ENCODE results near the gene GPR50. TPM values are rescaled to one million over a fixed set of nuclear protein-coding genes. Genes with fewer than 3 reads are reported as not detected.

GPR50 gene
- not detected for total RNA-seq
- total RNA-seq (2013), result not detected

DNA sequence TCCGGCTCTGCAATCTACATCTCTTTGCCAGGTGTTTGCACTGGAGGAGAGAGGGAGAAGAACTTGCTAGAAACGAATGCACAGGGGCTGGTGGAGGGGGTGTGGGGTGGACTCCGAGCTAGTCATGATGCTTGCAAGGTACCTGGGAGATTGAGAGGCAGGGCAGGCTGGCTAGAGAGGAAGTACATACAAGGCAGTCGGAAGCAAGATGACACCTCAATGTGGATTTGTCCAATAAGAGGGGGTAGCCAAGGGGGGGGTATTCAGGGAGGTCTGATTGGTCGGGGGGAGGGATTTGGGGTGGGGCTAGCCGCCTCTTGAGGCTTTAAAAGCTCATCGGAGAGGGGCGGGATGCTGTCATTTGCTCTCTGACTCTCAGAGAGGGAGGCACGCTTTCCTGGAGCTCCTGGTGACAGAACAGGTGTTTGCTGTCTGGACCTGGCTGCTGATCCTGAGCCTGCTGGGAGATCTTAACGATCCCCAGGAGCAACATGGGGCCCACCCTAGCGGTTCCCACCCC, at the start of gene GPR50:
Gene GPR50, plus strand, starts transcription at position 354 of the 520 bp plus-strand sequence. Its CDS starts 138 bp downstream, at position 492.
- Mint-ChIP-seq H3K27ac (no peak within 1 kb of the TSS), H3K36me3 (no peaks in the 10 kb centered on the region), H3K9me3 (no peaks in the 10 kb centered on the region), H3K4me3 (no peak within 1 kb of the TSS), H3K27me3 (ENCODE audit: low read depth in 2 of 2) (peaks cover 41 to 53% of the 10 kb centered on the region in 2 donors), H3K4me1 (no peaks in the 10 kb centered on the region)
- no peak for DNase-seq
- H3K4me1 ChIP-seq (ENCODE audit: control insufficient read depth, insufficient read depth, low read length), result no peaks in the 10 kb centered on the region
- intact Hi-C loops (cut with micrococcal nuclease), result no loop called here
- no peaks in the 10 kb centered on the region for H3K36me3 ChIP-seq (ENCODE audit: control insufficient read depth, insufficient read depth, low read length)
- no peak within 1 kb of the TSS for H3K4me3 ChIP-seq (ENCODE audit: low read length)
- H3K9me3 ChIP-seq (ENCODE audit: control insufficient read depth, insufficient read depth, low read length), result no peaks in the 10 kb centered on the region
- TF ChIP-seq, protein P1, sequence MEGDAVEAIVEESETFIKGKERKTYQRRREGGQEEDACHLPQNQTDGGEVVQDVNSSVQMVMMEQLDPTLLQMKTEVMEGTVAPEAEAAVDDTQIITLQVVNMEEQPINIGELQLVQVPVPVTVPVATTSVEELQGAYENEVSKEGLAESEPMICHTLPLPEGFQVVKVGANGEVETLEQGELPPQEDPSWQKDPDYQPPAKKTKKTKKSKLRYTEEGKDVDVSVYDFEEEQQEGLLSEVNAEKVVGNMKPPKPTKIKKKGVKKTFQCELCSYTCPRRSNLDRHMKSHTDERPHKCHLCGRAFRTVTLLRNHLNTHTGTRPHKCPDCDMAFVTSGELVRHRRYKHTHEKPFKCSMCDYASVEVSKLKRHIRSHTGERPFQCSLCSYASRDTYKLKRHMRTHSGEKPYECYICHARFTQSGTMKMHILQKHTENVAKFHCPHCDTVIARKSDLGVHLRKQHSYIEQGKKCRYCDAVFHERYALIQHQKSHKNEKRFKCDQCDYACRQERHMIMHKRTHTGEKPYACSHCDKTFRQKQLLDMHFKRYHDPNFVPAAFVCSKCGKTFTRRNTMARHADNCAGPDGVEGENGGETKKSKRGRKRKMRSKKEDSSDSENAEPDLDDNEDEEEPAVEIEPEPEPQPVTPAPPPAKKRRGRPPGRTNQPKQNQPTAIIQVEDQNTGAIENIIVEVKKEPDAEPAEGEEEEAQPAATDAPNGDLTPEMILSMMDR (IDR thresholded peaks at IDR 0.05), result no peak
- WGBS (ENCODE audit: insufficient coverage), result 65% methylated on average over 11 of the region's 11 CpGs
- no peak for ATAC-seq
- H3K27ac ChIP-seq (ENCODE audit: low read length), result no peak within 1 kb of the TSS
- peaks cover 7% of the 10 kb centered on the region for H3K27me3 ChIP-seq (ENCODE audit: control insufficient read depth, insufficient read depth, low read length)

DNA sequence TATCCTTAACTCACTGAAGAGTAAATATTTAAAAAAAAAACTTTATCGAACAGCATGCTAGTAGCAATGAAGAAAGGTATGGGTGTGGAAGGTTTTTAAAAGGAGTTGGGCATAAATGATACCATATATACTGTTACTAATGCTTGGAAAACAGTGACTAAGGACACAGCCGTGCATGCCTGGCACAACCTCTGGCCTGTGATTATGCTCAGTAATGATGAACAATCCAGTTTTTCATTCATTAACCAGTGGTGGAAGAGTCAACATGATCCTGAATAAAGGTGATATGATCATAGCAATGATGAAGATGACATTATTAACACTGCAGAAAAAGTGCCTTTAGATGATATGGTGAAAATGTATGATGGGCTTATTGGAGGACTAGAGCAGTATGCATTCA, 43.9 kb upstream of the GPR50 start:
- no peak overlapping the region for H3K4me3 ChIP-seq (ENCODE audit: low read length)
- intact Hi-C loops (cut with micrococcal nuclease), result no loop called here
- H3K9me3 ChIP-seq (ENCODE audit: control insufficient read depth, insufficient read depth, low read length), result no peaks in the 10 kb centered on the region
- no peaks in the 10 kb centered on the region for H3K27me3 ChIP-seq (ENCODE audit: control insufficient read depth, insufficient read depth, low read length)
- no peak overlapping the region for H3K27ac ChIP-seq (ENCODE audit: low read length)
- Mint-ChIP-seq H3K9me3 (no peaks in the 10 kb centered on the region), H3K4me1 (no peaks in the 10 kb centered on the region), H3K27ac (no peak overlapping the region), H3K27me3 (ENCODE audit: low read depth in 2 of 2) (peaks cover 3 to 6% of the 10 kb centered on the region in 2 donors), H3K36me3 (no peaks in the 10 kb centered on the region), H3K4me3 (no peak overlapping the region)
- DNase-seq, result no peak
- no peaks in the 10 kb centered on the region for H3K36me3 ChIP-seq (ENCODE audit: control insufficient read depth, insufficient read depth, low read length)
- WGBS (ENCODE audit: insufficient coverage), result no CpG with 5 or more reads among the region's 2 CpGs
- no peaks in the 10 kb centered on the region for H3K4me1 ChIP-seq (ENCODE audit: control insufficient read depth, insufficient read depth, low read length)
- TF ChIP-seq, protein P1 (IDR thresholded peaks at IDR 0.05), result no peak
- no peak for ATAC-seq

DNA sequence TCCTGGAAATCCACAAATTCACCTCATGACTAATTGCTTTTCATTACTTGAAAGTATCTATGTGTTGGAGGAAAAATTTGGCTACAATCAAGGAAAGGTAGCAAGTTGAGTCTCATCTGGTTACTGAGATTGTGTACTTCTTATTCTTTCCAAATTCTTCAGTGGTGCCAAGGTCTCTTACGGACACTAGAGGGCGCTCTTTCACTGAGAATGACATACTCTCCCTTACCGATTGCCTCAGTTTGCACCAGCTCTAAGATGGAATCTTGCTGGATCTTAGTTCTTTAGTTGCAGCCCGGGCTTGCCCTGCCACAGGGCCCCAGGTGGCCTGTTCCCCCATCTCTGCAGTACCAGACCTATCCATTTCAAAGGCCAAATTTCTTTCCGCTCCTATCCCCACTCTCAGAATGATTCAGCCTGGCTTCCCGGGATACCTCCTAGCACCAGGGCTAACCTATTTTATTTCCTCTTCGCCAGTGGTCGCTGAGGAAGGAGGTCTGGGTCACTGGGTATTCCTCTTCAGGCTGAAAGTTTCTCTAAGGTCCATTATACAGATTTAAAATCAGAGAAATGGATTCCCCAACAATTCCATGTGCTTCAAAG, 24.6 kb upstream of the GPR50 start:
- no peaks in the 10 kb centered on the region for H3K27me3 ChIP-seq (ENCODE audit: control insufficient read depth, insufficient read depth, low read length)
- peaks cover 8 to 41% of the 10 kb centered on the region in 2 donors for H3K27me3 Mint-ChIP-seq (ENCODE audit: low read depth in 2 of 2)
- TF ChIP-seq, protein P1 (IDR thresholded peaks at IDR 0.05), result peak; percentile 75
- ATAC-seq (peak in 1 of 3 donors; percentile 80), DNase-seq (peak in 1 of 2 donors; percentile 77)
- no peaks in the 10 kb centered on the region for H3K4me1 ChIP-seq (ENCODE audit: control insufficient read depth, insufficient read depth, low read length)
- H3K36me3 ChIP-seq (ENCODE audit: control insufficient read depth, insufficient read depth, low read length), result no peaks in the 10 kb centered on the region
- no peaks in the 10 kb centered on the region for H3K4me1 Mint-ChIP-seq
- intact Hi-C loops (cut with micrococcal nuclease), result loop anchor here (1.0 kb wide), 2 partner anchors 337 to 530 kb away; no protein-coding TSS in a partner anchor
- no peak overlapping the region for H3K27ac Mint-ChIP-seq
- no peaks in the 10 kb centered on the region for H3K9me3 ChIP-seq (ENCODE audit: control insufficient read depth, insufficient read depth, low read length)
- H3K9me3 Mint-ChIP-seq, result no peaks in the 10 kb centered on the region
- 12% methylated on average over 5 of the region's 8 CpGs for WGBS (ENCODE audit: insufficient coverage)
- no peak overlapping the region for H3K4me3 Mint-ChIP-seq
- no peaks in the 10 kb centered on the region for H3K36me3 Mint-ChIP-seq
- H3K4me3 ChIP-seq (ENCODE audit: low read length), result no peak overlapping the region
- no peak overlapping the region for H3K27ac ChIP-seq (ENCODE audit: low read length)

DNA sequence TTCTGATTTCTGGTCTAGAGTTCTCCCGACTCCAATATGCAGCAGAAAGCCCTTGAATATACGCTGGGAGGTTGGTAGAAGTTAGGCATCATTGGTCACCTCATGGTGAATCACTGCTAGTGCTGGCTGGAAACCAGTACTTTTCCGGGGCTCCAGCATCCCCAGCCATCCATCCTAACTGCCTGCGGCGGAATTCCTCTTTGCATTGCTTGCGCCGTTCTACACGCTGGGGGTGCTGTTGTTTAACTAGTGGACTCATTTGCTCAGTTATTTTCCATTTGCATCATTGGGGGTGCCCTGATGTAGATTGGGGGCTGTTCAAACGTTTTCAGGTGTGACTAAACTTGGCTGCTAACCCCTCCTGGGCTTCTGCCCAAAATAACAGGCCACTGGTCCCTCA, 23.3 kb upstream of the GPR50 start:
- 35% methylated on average over 8 of the region's 9 CpGs for WGBS (ENCODE audit: insufficient coverage)
- TF ChIP-seq, protein P1 (IDR thresholded peaks at IDR 0.05), result no peak
- Histone ChIP-seq H3K9me3 (ENCODE audit: control insufficient read depth, insufficient read depth, low read length) (no peaks in the 10 kb centered on the region), H3K27me3 (ENCODE audit: control insufficient read depth, insufficient read depth, low read length) (no peaks in the 10 kb centered on the region), H3K36me3 (ENCODE audit: control insufficient read depth, insufficient read depth, low read length) (no peaks in the 10 kb centered on the region), H3K27ac (ENCODE audit: low read length) (no peak overlapping the region), H3K4me1 (ENCODE audit: control insufficient read depth, insufficient read depth, low read length) (no peaks in the 10 kb centered on the region), H3K4me3 (ENCODE audit: low read length) (no peak overlapping the region)
- Mint-ChIP-seq H3K4me1 (no peaks in the 10 kb centered on the region), H3K36me3 (no peaks in the 10 kb centered on the region), H3K4me3 (no peak overlapping the region), H3K9me3 (no peaks in the 10 kb centered on the region), H3K27ac (no peak overlapping the region), H3K27me3 (ENCODE audit: low read depth in 2 of 2) (peaks cover 8 to 30% of the 10 kb centered on the region in 2 donors)
- ATAC-seq (no peak), DNase-seq (no peak)
- intact Hi-C loops (cut with micrococcal nuclease), result no loop called here

Measured in natural killer cell (primary cell).